Memory B cell (primary cell): Measurements from ENCODE around the gene FIGLA.
A peak's percentile ranks its signal among the peaks of the same experiment; 100 is the strongest.

Source experiments
- ATAC-seq: fragments of 150-1000 bp; cut with Tn5 transposase; 2 replicates; pipeline ENCODE4 v1.10.0; 2021; ENCODE audit warnings: low read depth, mild to moderate bottlenecking, moderate library complexity
- DNase-seq, 2 donors: peaks; one replicate each; pipeline ENCODE4 v3.0.0; 2022; ENCODE audit warnings: low spot score in 2 of 2
- H3K27ac Mint-ChIP-seq: one replicate; pipeline ENCODE4 v1.8.0; 2022; ENCODE audit warnings: mild to moderate bottlenecking, moderate library complexity, mixed read lengths
- H3K27me3 Mint-ChIP-seq: one replicate; pipeline ENCODE4 v1.8.0; 2022; ENCODE audit warnings: mixed read lengths
- H3K36me3 Mint-ChIP-seq: one replicate; pipeline ENCODE4 v1.8.0; 2022; ENCODE audit warnings: mild to moderate bottlenecking, mixed read lengths
- H3K4me1 Mint-ChIP-seq: one replicate; pipeline ENCODE4 v1.8.0; 2022; ENCODE audit warnings: mixed read lengths
- H3K4me3 Mint-ChIP-seq: one replicate; pipeline ENCODE4 v1.8.0; 2022; ENCODE audit warnings: mild to moderate bottlenecking, moderate library complexity, mixed read lengths
- H3K9me3 Mint-ChIP-seq: one replicate; pipeline ENCODE4 v1.8.0; 2022; ENCODE audit warnings: mixed read lengths

The FIGLA gene

DNA sequence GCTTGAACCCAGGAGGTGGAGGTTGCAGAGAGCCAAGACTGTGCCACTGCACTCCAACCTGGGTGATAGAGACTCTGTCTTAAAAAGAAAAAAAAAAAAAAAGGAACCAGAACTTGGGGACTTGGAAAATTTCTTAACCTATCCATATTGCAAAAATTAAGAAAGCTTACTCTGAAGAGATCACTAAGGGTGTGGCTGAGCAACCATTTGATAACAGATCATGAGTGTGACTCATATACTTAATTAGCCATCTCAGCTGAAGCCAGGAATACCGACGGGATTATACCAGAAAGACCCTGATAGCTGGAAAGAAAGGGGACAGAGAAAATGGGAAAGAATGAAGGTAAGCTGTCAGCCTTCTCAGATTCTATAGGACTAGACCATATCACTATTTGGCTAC lies 15.3 kb downstream of the FIGLA start:
- Mint-ChIP-seq H3K4me3 (no peak overlapping the region), H3K27ac (no peak overlapping the region), H3K27me3 (peaks cover 22% of the 10 kb centered on the region), H3K4me1 (no peaks in the 10 kb centered on the region), H3K9me3 (peaks cover 7% of the 10 kb centered on the region), H3K36me3 (peaks cover 5% of the 10 kb centered on the region)
- DNase-seq (no peak), ATAC-seq (no peak)

DNA sequence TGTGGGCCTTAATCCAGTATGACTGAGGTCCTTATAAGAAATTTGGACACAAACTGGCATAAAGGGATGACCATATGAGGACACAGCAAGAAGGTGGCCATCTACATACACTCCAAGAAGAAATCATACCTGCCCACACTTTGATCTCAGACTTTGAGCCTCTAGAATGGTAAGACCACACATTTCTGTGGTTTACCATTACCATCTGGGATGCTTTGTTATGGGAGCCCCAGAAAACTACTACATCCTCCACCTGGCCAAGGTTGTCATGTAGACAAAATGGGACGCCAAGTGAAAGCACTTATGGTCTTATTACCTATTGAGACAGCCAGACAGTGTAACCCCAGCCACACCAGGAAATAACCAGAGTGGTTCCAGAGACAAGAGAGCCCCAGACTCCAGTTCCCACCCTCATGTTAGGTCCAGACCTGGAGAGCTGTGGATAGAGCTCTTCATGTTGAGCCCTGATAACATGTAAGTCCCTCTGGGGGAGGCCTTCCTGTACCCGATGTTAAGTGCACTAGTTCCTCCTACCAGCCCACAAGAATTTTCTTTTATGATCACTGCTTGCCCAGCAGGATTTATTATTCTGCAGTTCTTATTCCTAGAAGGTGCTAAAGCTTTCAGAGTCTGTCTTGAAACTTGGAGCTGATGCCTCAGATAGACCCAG lies 17.8 kb downstream of the FIGLA start:
- Mint-ChIP-seq H3K27me3 (peaks cover 18% of the 10 kb centered on the region), H3K9me3 (peaks cover 7% of the 10 kb centered on the region), H3K27ac (no peak overlapping the region), H3K4me1 (peaks cover 4% of the 10 kb centered on the region), H3K4me3 (no peak overlapping the region), H3K36me3 (peaks cover 5% of the 10 kb centered on the region)
- ATAC-seq (no peak), DNase-seq (no peak)

GRCh38 chr2:70771446-70771845 lies 19.0 kb downstream of the FIGLA start:
- H3K36me3 Mint-ChIP-seq, result peaks cover 5% of the 10 kb centered on the region
- peaks cover 7% of the 10 kb centered on the region for H3K9me3 Mint-ChIP-seq
- DNase-seq, result no peak
- ATAC-seq, result no peak
- H3K27ac Mint-ChIP-seq, result no peak overlapping the region
- H3K27me3 Mint-ChIP-seq, result peaks cover 18% of the 10 kb centered on the region
- no peak overlapping the region for H3K4me3 Mint-ChIP-seq
- peaks cover 7% of the 10 kb centered on the region for H3K4me1 Mint-ChIP-seq

DNA sequence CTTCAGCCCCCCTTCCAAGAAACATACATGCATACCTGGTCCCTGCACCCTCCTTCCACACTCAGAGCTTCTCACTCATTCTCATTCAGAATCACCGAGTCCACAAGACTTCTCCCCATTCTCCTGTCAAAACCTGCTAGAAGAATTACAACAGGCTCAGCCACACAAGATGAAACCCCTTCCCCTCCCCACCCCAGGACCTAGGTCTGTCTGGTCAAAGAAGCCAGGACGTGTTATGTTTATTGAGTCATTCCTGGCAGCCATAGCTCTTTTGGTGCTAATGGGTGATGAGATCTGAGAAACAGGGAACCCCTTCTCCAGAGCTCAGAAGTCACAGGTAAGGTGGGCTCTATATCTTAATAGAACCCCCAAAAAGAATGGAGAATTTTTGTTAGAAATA lies 21.0 kb downstream of the FIGLA start:
- Mint-ChIP-seq H3K27ac (no peak overlapping the region), H3K4me3 (peak overlapping the region; percentile 81), H3K9me3 (peaks cover 7% of the 10 kb centered on the region), H3K36me3 (peaks cover 5% of the 10 kb centered on the region), H3K27me3 (peaks cover 10% of the 10 kb centered on the region), H3K4me1 (peaks cover 13% of the 10 kb centered on the region)
- no peak for ATAC-seq
- no peak for DNase-seq

GRCh38 chr2:70768590-70769085 lies 21.8 kb downstream of the FIGLA start:
- ATAC-seq (no peak), DNase-seq (no peak)
- H3K9me3 Mint-ChIP-seq, result peaks cover under 1% of the 10 kb centered on the region
- H3K4me3 Mint-ChIP-seq, result peak overlapping the region; percentile 81
- H3K27me3 Mint-ChIP-seq, result peaks cover 5% of the 10 kb centered on the region
- H3K27ac Mint-ChIP-seq, result peak overlapping the region; percentile 90
- peaks cover 13% of the 10 kb centered on the region for H3K4me1 Mint-ChIP-seq
- H3K36me3 Mint-ChIP-seq, result peaks cover under 1% of the 10 kb centered on the region

DNA sequence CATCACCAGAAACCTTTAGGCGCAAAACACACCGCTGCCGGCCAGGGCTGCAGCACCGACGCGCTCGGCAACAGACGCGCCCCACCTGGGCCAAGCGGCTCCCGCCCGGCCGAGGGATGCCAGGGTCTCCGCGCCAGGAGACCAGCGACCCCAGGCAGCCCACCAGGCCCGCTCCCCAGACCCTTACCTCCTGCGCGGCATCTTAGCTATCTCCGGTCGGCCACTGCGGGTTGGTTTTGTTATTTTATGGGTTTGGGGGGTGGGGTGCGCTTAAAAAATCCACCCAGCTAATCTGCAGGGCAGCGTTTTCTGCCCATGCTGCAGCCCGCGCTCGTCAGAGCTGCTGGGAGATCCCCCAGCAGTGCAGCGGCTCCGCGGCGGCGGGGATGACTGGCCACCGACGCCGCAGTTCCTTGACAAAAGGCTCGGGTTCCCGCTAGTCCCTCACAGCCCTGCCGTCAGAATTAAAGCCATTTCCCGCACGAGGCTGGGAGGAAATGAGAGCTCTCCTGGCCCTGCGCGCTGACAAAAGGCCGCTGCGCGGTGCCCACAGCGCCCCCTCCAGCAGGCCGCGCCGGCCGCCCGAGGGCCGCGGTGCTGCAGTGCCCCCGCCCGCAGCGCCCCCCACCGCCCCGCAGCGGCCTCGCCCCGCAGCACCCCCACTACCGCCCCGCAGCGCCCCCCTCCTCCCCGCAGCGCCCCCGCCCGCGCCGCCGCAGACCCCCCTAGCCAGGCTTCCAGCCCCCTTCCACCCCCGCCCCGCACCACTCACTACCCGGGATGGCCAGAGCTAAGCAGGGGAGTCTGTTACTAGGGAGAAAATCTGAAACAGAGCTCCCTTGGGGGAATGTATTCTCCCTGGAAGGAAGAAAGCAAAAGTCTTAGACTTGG lies 22.5 kb downstream of the FIGLA start, which contains the start of gene ADD2:
Gene ADD2 (minus strand): TSS at position 502 of the 891 bp plus-strand sequence. CDS start 61,792 bp downstream, outside the sequence.
- ATAC-seq (peak; percentile 80), DNase-seq (peak; percentile 49 to 50)

DNA sequence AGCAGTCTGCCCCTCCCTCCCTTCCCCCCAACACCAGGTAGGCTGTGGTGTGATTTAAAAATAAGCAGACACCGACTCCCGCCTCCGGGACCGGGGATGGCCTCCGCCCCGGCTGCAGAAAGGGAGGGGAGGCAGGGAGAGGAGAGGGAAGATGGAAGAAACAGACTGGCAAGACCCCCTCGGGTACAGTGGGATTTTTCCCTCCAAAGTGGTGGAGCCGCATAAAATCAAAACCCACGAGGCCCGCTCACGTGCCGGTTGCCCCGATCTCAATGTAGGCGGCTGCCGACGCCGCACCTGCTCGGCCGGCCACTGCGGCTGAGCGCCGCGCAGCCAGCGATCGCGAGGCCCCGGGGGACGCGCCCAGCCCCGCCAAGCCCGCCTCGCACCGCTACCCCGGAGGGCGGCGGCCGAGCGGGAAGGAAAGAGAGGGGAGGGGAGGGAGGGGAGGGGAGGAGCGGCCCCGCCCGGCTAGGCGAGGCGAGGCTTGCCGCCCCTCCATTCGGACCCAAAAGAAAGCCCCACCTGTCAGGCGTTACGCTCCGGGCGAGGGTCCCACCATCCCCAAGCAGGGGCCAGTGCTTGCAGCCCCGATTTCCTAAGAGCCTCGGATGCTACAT lies 23.3 kb downstream of the FIGLA start:
- peak; percentile 53 for ATAC-seq
- peaks cover 4% of the 10 kb centered on the region for H3K27me3 Mint-ChIP-seq
- peak in 1 of 2 donors; percentile 32 for DNase-seq
- no peaks in the 10 kb centered on the region for H3K36me3 Mint-ChIP-seq
- no peaks in the 10 kb centered on the region for H3K9me3 Mint-ChIP-seq
- peak overlapping the region; percentile 90 for H3K27ac Mint-ChIP-seq
- H3K4me3 Mint-ChIP-seq, result peak overlapping the region; percentile 94
- peaks cover 13% of the 10 kb centered on the region for H3K4me1 Mint-ChIP-seq

More for the DNA sequence above, 22.5 kb downstream of the FIGLA start, which contains the start of gene ADD2:
- H3K27me3 Mint-ChIP-seq, result peaks cover 4% of the 10 kb centered on the region
- peak within 1 kb of the TSS; percentile 94 for H3K4me3 Mint-ChIP-seq
- peaks cover 13% of the 10 kb centered on the region for H3K4me1 Mint-ChIP-seq
- peak within 1 kb of the TSS; percentile 90 for H3K27ac Mint-ChIP-seq
- no peaks in the 10 kb centered on the region for H3K9me3 Mint-ChIP-seq
- no peaks in the 10 kb centered on the region for H3K36me3 Mint-ChIP-seq

DNA sequence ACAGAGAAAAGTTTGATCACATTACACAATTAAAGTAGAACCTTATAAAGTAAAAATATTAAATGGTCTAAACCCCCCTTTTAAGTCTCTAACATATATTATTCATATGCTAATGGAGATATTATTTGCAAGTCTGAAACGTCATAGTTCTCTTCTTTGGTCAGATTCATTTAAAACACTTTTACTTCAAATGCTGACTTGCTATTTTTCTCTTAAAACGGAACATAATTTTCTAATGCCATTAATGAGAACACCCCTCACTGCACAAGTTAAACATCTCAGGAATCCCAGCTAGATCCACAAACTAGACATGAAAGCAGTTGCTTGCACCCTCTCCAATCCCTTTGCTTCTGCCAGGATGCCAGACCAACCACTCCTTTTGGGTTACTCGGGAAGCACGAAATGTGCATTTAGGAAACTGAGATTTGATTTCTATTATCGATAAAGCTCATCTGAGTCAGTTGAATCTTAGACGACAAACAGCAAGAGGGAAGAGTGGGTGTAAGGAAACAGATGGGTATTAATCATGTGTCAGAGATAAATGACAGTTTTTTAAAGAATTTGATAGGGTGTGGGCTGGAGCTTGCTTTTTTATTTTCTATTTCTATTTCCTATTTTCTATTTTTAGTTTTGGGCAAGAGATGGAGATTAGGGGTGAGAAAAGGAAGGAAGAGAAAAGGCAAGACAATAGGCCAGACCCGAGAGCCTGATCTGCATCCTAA lies 23.9 kb downstream of the FIGLA start:
- H3K4me1 Mint-ChIP-seq, result peaks cover 13% of the 10 kb centered on the region
- peak overlapping the region; percentile 90 for H3K27ac Mint-ChIP-seq
- ATAC-seq, result no peak
- no peaks in the 10 kb centered on the region for H3K9me3 Mint-ChIP-seq
- peaks cover 4% of the 10 kb centered on the region for H3K27me3 Mint-ChIP-seq
- DNase-seq, result no peak
- H3K36me3 Mint-ChIP-seq, result no peaks in the 10 kb centered on the region
- peak overlapping the region; percentile 94 for H3K4me3 Mint-ChIP-seq

DNA sequence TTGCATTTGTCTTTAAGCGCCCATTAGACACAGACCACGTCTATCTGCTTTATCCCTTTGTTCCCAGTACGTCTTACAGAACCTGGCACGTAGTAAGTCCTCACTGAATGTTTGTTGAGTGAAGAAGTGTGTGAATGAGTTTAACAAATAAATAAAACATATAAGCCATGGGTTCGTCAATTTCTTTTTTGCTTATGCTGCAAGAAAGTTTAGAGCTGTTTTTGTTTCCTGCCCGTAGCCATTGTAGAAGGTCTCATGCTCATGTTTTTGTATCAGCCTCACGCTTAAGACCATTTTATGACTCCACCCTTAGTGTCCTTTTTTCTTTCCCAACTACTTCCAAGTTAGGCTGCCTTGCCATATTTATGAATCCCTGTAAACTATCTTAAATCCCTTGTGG lies 24.9 kb downstream of the FIGLA start:
- ATAC-seq (no peak), DNase-seq (no peak)
- H3K36me3 Mint-ChIP-seq, result no peaks in the 10 kb centered on the region
- H3K4me1 Mint-ChIP-seq, result peaks cover 17% of the 10 kb centered on the region
- H3K9me3 Mint-ChIP-seq, result no peaks in the 10 kb centered on the region
- H3K27ac Mint-ChIP-seq, result no peak overlapping the region
- H3K4me3 Mint-ChIP-seq, result no peak overlapping the region
- H3K27me3 Mint-ChIP-seq, result peaks cover 2% of the 10 kb centered on the region

DNA sequence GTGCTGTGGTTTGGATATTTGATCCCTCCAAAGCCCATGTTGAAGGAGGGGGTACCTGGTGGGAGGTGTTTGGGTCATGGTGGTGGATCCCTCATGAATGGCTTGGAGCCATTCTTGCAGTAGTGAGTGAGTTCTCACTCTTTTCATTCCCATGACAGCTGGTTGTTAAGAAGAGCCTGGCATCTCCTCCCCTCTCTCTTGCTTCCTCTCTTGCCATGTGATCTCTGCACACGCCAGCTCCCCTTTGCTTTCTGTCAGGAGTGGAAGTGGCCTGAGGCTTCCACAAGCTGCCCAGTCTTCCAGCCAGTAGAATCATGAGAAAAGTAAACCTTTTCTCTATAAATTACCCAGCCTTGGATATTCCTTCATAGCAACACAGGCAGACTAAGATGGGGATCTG lies 31.0 kb downstream of the FIGLA start:
- Mint-ChIP-seq H3K27ac (no peak overlapping the region), H3K4me1 (peaks cover 6% of the 10 kb centered on the region), H3K27me3 (no peaks in the 10 kb centered on the region), H3K4me3 (no peak overlapping the region), H3K36me3 (peaks cover 7% of the 10 kb centered on the region), H3K9me3 (no peaks in the 10 kb centered on the region)
- no peak for ATAC-seq
- DNase-seq, result no peak

DNA sequence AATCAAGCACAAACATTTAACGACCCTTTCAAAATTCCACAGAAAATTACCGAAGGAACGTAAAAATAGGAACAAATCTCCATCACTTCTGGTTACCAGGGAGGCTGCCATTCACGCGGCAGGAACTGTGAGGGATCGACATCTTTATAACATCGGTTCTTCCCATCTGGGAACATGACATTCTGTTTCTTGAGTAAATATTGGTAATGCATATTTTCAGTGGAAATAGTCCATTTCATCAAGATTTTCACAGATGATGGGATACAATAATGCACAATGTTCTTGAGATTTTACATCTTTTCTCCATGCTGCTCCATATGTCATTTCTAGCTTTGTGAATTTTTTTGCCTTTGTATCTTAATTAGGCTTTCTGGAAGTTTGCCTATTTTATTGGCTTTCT lies 32.5 kb downstream of the FIGLA start:
- ATAC-seq (no peak), DNase-seq (no peak)
- H3K4me3 Mint-ChIP-seq, result no peak overlapping the region
- peaks cover 6% of the 10 kb centered on the region for H3K4me1 Mint-ChIP-seq
- no peaks in the 10 kb centered on the region for H3K27me3 Mint-ChIP-seq
- H3K9me3 Mint-ChIP-seq, result no peaks in the 10 kb centered on the region
- H3K27ac Mint-ChIP-seq, result no peak overlapping the region
- peaks cover 7% of the 10 kb centered on the region for H3K36me3 Mint-ChIP-seq

DNA sequence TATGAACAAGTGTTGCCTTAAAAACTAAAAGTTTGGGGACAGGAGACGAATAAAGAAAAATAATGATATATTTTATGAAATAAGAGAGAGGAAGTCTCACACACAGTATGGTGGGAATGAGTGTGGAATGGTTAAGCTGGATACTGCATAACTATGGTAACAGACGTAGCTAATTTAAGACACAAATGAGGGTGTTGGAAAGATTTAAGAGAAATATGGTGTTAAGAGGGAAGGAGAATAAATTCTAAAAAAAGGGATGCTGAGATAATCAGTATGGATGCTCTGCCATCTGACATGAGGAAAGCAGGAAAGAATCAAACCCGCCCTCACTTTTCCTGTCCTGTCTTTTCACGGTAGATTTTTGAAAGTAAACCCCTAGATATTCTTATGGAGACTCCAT lies 33.1 kb downstream of the FIGLA start:
- Mint-ChIP-seq H3K36me3 (peaks cover 7% of the 10 kb centered on the region), H3K9me3 (no peaks in the 10 kb centered on the region), H3K4me3 (no peak overlapping the region), H3K27ac (no peak overlapping the region), H3K4me1 (peaks cover 6% of the 10 kb centered on the region), H3K27me3 (no peaks in the 10 kb centered on the region)
- no peak for DNase-seq
- ATAC-seq, result no peak

DNA sequence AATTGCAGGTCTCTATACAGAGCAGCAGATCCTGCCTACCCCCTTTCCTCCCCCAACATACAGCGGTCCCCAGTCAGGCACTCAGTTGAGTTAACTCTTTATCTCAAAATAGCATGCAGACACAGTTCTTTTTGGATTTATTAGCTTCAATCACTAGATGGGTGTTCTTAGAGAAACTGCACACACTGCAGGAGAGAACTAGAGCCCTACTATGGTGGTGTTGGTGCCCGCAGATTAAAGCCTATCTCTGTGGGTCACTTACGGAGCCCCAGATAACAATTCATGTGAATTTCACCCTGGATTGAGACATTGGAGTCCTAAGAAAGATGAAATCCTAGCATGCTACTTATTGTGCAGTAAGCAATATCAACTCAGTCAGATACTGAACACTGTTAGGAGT lies 34.3 kb downstream of the FIGLA start:
- Mint-ChIP-seq H3K9me3 (no peaks in the 10 kb centered on the region), H3K36me3 (peaks cover 7% of the 10 kb centered on the region), H3K4me1 (peaks cover 6% of the 10 kb centered on the region), H3K27ac (no peak overlapping the region), H3K27me3 (no peaks in the 10 kb centered on the region), H3K4me3 (no peak overlapping the region)
- ATAC-seq (no peak), DNase-seq (no peak)
